Measurements from ENCODE around the gene RGS14.
"Not testable (repeated sequence)": the region's sequence is repeated elsewhere in the genome, so short reads cannot be mapped to it uniquely, and the experiment has no call there.

Gene RGS14

GRCh38 chr5:177414481-177414880, 56.8 kb downstream of the RGS14 start:
- peaks cover 2 to 4% of the 10 kb centered on the region in 2 donors for H3K4me1 ChIP-seq (ENCODE audit: control insufficient read depth in 2 of 2, insufficient read depth in 2 of 2, low read length in 2 of 2)
- H3K36me3 ChIP-seq (ENCODE audit: control insufficient read depth in 2 of 2, insufficient read depth in 2 of 2, low read length in 2 of 2): no peaks in the 10 kb centered on the region
- H3K27me3 ChIP-seq (ENCODE audit: control insufficient read depth in 2 of 2, insufficient read depth in 2 of 2, low read length in 2 of 2): no peaks in the 10 kb centered on the region
- no peak overlapping the region for H3K4me3 ChIP-seq (ENCODE audit: low read length in 2 of 2)
- H3K9ac ChIP-seq (ENCODE audit: low read depth in 1 of 2, low read length in 2 of 2): no peak overlapping the region
- no peaks in the 10 kb centered on the region for H3K9me3 ChIP-seq (ENCODE audit: control insufficient read depth in 2 of 2, low read length in 2 of 2)
- no peak overlapping the region for H3K27ac ChIP-seq (ENCODE audit: low read depth in 2 of 2, low read length in 2 of 2)

DNA sequence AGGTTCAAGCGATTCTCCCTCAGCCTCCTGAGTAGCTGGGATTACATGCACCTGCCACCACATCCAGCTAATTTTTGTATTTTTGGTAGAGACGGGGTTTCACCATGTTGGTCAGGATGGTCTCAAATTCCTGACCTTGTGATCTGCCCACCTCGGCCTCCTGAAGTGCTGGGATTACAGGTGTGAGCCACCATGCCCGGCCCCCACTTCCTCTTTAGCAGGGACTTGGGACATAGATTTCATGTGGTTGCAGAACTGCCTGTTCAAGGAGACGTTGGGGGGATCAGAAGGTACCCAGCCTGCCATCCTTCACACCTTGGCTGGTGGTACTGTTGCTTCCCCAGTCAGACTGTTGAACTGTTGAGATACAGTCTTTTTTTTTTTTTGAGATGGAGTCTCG, 59.4 kb downstream of the RGS14 start:
- not testable (repeated sequence) for H3K9me3 ChIP-seq (ENCODE audit: control insufficient read depth in 2 of 2, low read length in 2 of 2); H3K36me3 ChIP-seq (ENCODE audit: control insufficient read depth in 2 of 2, insufficient read depth in 2 of 2, low read length in 2 of 2); H3K4me3 ChIP-seq (ENCODE audit: low read length in 2 of 2); H3K9ac ChIP-seq (ENCODE audit: low read depth in 1 of 2, low read length in 2 of 2); H3K27me3 ChIP-seq (ENCODE audit: control insufficient read depth in 2 of 2, insufficient read depth in 2 of 2, low read length in 2 of 2); H3K4me1 ChIP-seq (ENCODE audit: control insufficient read depth in 2 of 2, insufficient read depth in 2 of 2, low read length in 2 of 2); H3K27ac ChIP-seq (ENCODE audit: low read depth in 2 of 2, low read length in 2 of 2)

GRCh38 chr5:177419046-177419445, 61.3 kb downstream of the RGS14 start:
- no peak overlapping the region for H3K9ac ChIP-seq (ENCODE audit: low read depth in 1 of 2, low read length in 2 of 2)
- H3K36me3 ChIP-seq (ENCODE audit: control insufficient read depth in 2 of 2, insufficient read depth in 2 of 2, low read length in 2 of 2): no peaks in the 10 kb centered on the region
- no peaks in the 10 kb centered on the region for H3K27me3 ChIP-seq (ENCODE audit: control insufficient read depth in 2 of 2, insufficient read depth in 2 of 2, low read length in 2 of 2)
- H3K9me3 ChIP-seq (ENCODE audit: control insufficient read depth in 2 of 2, low read length in 2 of 2): no peaks in the 10 kb centered on the region
- H3K27ac ChIP-seq (ENCODE audit: low read depth in 2 of 2, low read length in 2 of 2): no peak overlapping the region
- no peak overlapping the region for H3K4me3 ChIP-seq (ENCODE audit: low read length in 2 of 2)
- H3K4me1 ChIP-seq (ENCODE audit: control insufficient read depth in 2 of 2, insufficient read depth in 2 of 2, low read length in 2 of 2): peaks cover 0 to 4% of the 10 kb centered on the region in 2 donors

DNA sequence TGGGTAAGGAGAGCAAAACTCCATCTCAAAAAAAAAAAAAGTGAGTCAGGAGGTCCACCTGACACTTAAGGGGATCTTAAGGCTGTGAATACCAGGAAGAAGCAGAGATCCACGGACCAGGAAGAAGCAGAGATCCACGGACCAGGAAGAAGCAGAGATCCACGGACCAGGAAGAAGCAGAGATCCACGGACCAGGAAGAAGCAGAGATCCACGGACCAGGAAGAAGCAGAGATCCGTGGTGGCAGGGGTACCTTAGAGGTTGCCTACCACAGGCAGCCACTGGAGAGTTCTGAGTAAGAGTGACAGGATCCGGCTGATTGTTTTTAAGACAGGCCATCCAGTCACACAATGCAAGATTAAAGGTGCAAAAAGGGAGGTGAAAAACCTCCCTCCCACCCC, 62.7 kb downstream of the RGS14 start:
- Histone ChIP-seq H3K27ac (ENCODE audit: low read depth in 2 of 2, low read length in 2 of 2) (peak overlapping the region in 1 of 2 donors; percentile 42), H3K4me3 (ENCODE audit: low read length in 2 of 2) (peak overlapping the region in 1 of 2 donors; percentile 30), H3K9ac (ENCODE audit: low read depth in 1 of 2, low read length in 2 of 2) (peak overlapping the region in 1 of 2 donors; percentile 27)
- not testable (repeated sequence) for H3K36me3 ChIP-seq (ENCODE audit: control insufficient read depth in 2 of 2, insufficient read depth in 2 of 2, low read length in 2 of 2); H3K4me1 ChIP-seq (ENCODE audit: control insufficient read depth in 2 of 2, insufficient read depth in 2 of 2, low read length in 2 of 2); H3K27me3 ChIP-seq (ENCODE audit: control insufficient read depth in 2 of 2, insufficient read depth in 2 of 2, low read length in 2 of 2); H3K9me3 ChIP-seq (ENCODE audit: control insufficient read depth in 2 of 2, low read length in 2 of 2)

DNA sequence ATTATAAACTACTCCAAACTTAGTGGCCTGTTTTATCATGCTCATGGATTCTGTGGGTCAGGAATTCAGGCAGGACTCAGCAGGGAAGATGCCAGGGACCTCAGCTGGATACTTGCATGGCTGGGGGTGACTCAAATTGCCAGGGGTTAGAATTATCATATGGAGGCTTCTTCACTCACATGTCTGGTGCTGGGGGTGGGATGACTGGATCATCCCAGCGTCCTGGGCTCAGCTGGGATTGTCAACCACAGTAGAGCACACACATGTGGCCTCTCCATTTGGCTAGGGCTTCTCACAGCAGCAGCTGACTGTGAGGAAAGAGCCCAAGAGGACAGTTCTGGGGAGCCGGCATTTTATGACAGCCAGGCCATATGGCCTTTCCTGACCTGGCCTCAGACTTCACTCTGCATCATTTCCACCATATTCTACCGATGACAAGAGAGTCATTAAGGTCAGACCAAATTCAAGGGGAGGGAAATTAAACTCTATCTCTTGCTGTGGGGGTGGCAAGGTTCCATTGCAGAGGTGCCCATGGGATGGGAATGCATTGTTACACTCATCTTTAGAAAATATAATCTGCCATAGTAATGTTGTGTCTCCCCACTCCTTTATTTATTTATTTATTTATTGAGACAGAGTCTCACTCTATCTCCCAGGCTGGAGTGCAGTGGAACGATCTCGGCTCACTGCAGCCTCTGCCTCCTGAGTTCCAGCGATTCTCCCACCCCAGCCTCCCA, 63.5 kb downstream of the RGS14 start:
- no peaks in the 10 kb centered on the region for H3K36me3 ChIP-seq (ENCODE audit: control insufficient read depth in 2 of 2, insufficient read depth in 2 of 2, low read length in 2 of 2)
- no peak overlapping the region for H3K4me3 ChIP-seq (ENCODE audit: low read length in 2 of 2)
- no peaks in the 10 kb centered on the region for H3K27me3 ChIP-seq (ENCODE audit: control insufficient read depth in 2 of 2, insufficient read depth in 2 of 2, low read length in 2 of 2)
- H3K27ac ChIP-seq (ENCODE audit: low read depth in 2 of 2, low read length in 2 of 2): no peak overlapping the region
- H3K9me3 ChIP-seq (ENCODE audit: control insufficient read depth in 2 of 2, low read length in 2 of 2): no peaks in the 10 kb centered on the region
- H3K4me1 ChIP-seq (ENCODE audit: control insufficient read depth in 2 of 2, insufficient read depth in 2 of 2, low read length in 2 of 2): peaks cover 9 to 12% of the 10 kb centered on the region in 2 donors
- H3K9ac ChIP-seq (ENCODE audit: low read depth in 1 of 2, low read length in 2 of 2): peak overlapping the region in 1 of 2 donors; percentile 27
